Neural cell (in vitro differentiated cells): ENCODE data around the gene SMARCC2. TPM values are rescaled to one million over a fixed set of nuclear protein-coding genes. Genes with fewer than 3 reads are reported as not detected.

Experiments used
- H2AFZ ChIP-seq: fragments of 200-600, 300-800 bp; sonication (generic), shearing (Covaris generic); 2 replicates; pipeline ENCODE4 v1.6.0; 2014; ENCODE audit warnings: low read depth, mild to moderate bottlenecking, antibody characterized with exemption, low read length, moderate library complexity
- H3F3A ChIP-seq: fragments of 200-600 bp; shearing (Covaris generic); 2 replicates; pipeline ENCODE4 v1.6.1; 2016; ENCODE audit warnings: mild to moderate bottlenecking, moderate library complexity, mixed read lengths, antibody characterized with exemption, low read length; ENCODE audit not compliant: insufficient read depth, poor library complexity, severe bottlenecking
- H3K27ac ChIP-seq: fragments of 200-600, 300-800 bp; sonication (generic), shearing (Covaris generic); 2 replicates; pipeline ENCODE4 v1.5.1; 2014; ENCODE audit warnings: mild to moderate bottlenecking, low read length, moderate library complexity
- H3K27me3 ChIP-seq: fragments of 300-800, 200-600 bp; sonication (generic), shearing (Covaris generic); 2 replicates; pipeline ENCODE4 v1.6.0; 2014; ENCODE audit warnings: mild to moderate bottlenecking, low read depth, low read length, moderate library complexity; ENCODE audit not compliant: insufficient read depth
- H3K36me3 ChIP-seq: fragments of 300-800, 200-600 bp; sonication (generic), shearing (Covaris generic); 2 replicates; pipeline ENCODE4 v1.5.1; 2014; ENCODE audit warnings: mild to moderate bottlenecking, antibody characterized with exemption, low read length, moderate library complexity; ENCODE audit not compliant: insufficient read depth
- H3K4me2 ChIP-seq: fragments of 300-800, 200-600 bp; sonication (generic), shearing (Covaris generic); 2 replicates; pipeline ENCODE4 v1.6.0; 2014; ENCODE audit warnings: mild to moderate bottlenecking, low read length
- H3K4me3 ChIP-seq: fragments of 300-800, 200-600 bp; sonication (generic), shearing (Covaris generic); 2 replicates; pipeline ENCODE4 v1.5.1; 2014; ENCODE audit warnings: mild to moderate bottlenecking, low read length, moderate library complexity
- H3K79me2 ChIP-seq: fragments of 200-600 bp; shearing (Covaris generic); replicated peaks from 2 replicates; pipeline ENCODE4 v1.6.0; 2014; ENCODE audit warnings: mild to moderate bottlenecking, low read length, moderate library complexity; ENCODE audit not compliant: insufficient read depth
- H3K9ac ChIP-seq: fragments of 300-800, 200-600 bp; sonication (generic), shearing (Covaris generic); 2 replicates; pipeline ENCODE4 v1.6.1; 2016; ENCODE audit warnings: mild to moderate bottlenecking, low read length, mixed read lengths
- H3K9me2 ChIP-seq: fragments of 200-600 bp; shearing (Covaris generic); 2 replicates; pipeline ENCODE4 v1.6.1; 2016; ENCODE audit warnings: mild to moderate bottlenecking, low read length, mixed read lengths; ENCODE audit not compliant: insufficient read depth
- H3K9me3 ChIP-seq: fragments of 200-600, 300-800 bp; sonication (generic), shearing (Covaris generic); 2 replicates; pipeline ENCODE4 v1.6.1; 2016; ENCODE audit warnings: mild to moderate bottlenecking, mixed run types, low read length, moderate library complexity, mixed read lengths
- H4K20me1 ChIP-seq: fragments of 200-600 bp; shearing (Covaris generic); 2 replicates; pipeline ENCODE4 v1.6.1; 2016; ENCODE audit warnings: mild to moderate bottlenecking, mixed run types; ENCODE audit not compliant: insufficient read depth
- EP300 ChIP-seq: fragments of 450-650 bp; conservative IDR thresholded peaks from 2 replicates; pipeline ENCODE4 v1.6.1; 2014; ENCODE audit warnings: antibody characterized with exemption, mild to moderate bottlenecking, moderate library complexity; ENCODE audit not compliant: poor library complexity, severe bottlenecking
- EZH2 ChIP-seq: fragments of 200-600, 300-800 bp; shearing (Covaris generic), sonication (generic); IDR thresholded peaks from 2 replicates; pipeline ENCODE4 v1.6.1; 2014; ENCODE audit warnings: antibody characterized with exemption, low read length, borderline replicate concordance, mild to moderate bottlenecking; ENCODE audit not compliant: insufficient read depth, poor library complexity, severe bottlenecking
- MXI1 ChIP-seq: fragments of 450-650 bp; conservative IDR thresholded peaks from 2 replicates; pipeline ENCODE4 v1.6.1; 2014; ENCODE audit warnings: antibody characterized with exemption, mild to moderate bottlenecking; ENCODE audit not compliant: poor library complexity, severe bottlenecking
- POLR2AphosphoS5 ChIP-seq: IDR thresholded peaks from 2 replicates; pipeline ENCODE4 v1.6.1; 2012
- RAD21 ChIP-seq: fragments of 450-650 bp; conservative IDR thresholded peaks from 2 replicates; pipeline ENCODE4 v1.6.1; 2014; ENCODE audit warnings: antibody characterized with exemption, mild to moderate bottlenecking, moderate library complexity
- SMC3 ChIP-seq: fragments of 450-650 bp; conservative IDR thresholded peaks from 2 replicates; pipeline ENCODE4 v1.6.1; 2014; ENCODE audit warnings: antibody characterized with exemption, mild to moderate bottlenecking, moderate library complexity; ENCODE audit not compliant: poor library complexity
- TAF1 ChIP-seq: IDR thresholded peaks from 2 replicates; pipeline ENCODE4 v1.6.1; 2012; ENCODE audit warnings: low read depth
- polyA plus RNA-seq: library from polyadenylated mRNA; depleted of rRNA; stranded (reverse); fragments of >200 nt; gene quantifications from 2 replicates; pipeline ENCODE4 v1.2.3, GENCODE V29; 2014
- TF ChIP-seq, protein P1 (sequence below): IDR thresholded peaks from 2 replicates; pipeline ENCODE4 v1.6.1; 2012; ENCODE audit warnings: borderline replicate concordance
- TF ChIP-seq, protein P2 (sequence below): fragments of 450-650 bp; IDR thresholded peaks from 2 replicates; pipeline ENCODE4 v1.5.1; 2014; ENCODE audit warnings: antibody characterized with exemption, mild to moderate bottlenecking, moderate library complexity; ENCODE audit not compliant: poor library complexity, severe bottlenecking

Gene SMARCC2
- polyA plus RNA-seq, 1 donor from 2014 or later = 85.6 TPM

DNA sequence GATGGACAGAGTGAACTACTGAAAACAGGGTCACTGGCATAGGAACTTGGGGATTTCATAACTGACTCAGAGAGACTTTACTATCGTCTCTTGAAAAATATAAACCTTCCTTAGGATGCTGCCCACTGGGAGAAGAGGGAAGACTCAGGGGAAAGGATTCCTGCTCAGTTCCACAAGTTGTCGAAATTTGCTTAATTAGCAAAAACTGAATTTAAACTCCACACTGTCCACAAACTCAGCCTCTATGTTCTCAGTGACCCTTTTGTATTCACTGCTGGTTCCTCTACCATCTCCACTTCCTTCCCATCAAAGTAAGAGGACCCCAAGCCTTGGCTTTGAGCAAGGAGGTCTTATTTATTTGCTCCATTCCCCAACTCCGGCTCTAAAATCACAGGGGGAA is 44.1 kb downstream of the SMARCC2 start:
- Histone ChIP-seq H3K4me2 (no peak overlapping the region), H4K20me1 (no peaks in the 10 kb centered on the region), H3K4me3 (no peak overlapping the region), H3K36me3 (no peaks in the 10 kb centered on the region), H3K27me3 (no peaks in the 10 kb centered on the region), H3K27ac (no peak overlapping the region), H3K9ac (no peak overlapping the region), H3K9me3 (no peaks in the 10 kb centered on the region), H3F3A (no peaks in the 10 kb centered on the region), H3K9me2 (no peaks in the 10 kb centered on the region), H3K79me2 (no peaks in the 10 kb centered on the region), H2AFZ (no peak overlapping the region)
- TF ChIP-seq, protein P1, sequence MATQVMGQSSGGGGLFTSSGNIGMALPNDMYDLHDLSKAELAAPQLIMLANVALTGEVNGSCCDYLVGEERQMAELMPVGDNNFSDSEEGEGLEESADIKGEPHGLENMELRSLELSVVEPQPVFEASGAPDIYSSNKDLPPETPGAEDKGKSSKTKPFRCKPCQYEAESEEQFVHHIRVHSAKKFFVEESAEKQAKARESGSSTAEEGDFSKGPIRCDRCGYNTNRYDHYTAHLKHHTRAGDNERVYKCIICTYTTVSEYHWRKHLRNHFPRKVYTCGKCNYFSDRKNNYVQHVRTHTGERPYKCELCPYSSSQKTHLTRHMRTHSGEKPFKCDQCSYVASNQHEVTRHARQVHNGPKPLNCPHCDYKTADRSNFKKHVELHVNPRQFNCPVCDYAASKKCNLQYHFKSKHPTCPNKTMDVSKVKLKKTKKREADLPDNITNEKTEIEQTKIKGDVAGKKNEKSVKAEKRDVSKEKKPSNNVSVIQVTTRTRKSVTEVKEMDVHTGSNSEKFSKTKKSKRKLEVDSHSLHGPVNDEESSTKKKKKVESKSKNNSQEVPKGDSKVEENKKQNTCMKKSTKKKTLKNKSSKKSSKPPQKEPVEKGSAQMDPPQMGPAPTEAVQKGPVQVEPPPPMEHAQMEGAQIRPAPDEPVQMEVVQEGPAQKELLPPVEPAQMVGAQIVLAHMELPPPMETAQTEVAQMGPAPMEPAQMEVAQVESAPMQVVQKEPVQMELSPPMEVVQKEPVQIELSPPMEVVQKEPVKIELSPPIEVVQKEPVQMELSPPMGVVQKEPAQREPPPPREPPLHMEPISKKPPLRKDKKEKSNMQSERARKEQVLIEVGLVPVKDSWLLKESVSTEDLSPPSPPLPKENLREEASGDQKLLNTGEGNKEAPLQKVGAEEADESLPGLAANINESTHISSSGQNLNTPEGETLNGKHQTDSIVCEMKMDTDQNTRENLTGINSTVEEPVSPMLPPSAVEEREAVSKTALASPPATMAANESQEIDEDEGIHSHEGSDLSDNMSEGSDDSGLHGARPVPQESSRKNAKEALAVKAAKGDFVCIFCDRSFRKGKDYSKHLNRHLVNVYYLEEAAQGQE = no peak
- TF ChIP-seq MXI1 (no peak), EP300 (no peak), EZH2 (no peak), POLR2AphosphoS5 (no peak), RAD21 (no peak), TAF1 (no peak), SMC3 (no peak)
- TF ChIP-seq, protein P2, sequence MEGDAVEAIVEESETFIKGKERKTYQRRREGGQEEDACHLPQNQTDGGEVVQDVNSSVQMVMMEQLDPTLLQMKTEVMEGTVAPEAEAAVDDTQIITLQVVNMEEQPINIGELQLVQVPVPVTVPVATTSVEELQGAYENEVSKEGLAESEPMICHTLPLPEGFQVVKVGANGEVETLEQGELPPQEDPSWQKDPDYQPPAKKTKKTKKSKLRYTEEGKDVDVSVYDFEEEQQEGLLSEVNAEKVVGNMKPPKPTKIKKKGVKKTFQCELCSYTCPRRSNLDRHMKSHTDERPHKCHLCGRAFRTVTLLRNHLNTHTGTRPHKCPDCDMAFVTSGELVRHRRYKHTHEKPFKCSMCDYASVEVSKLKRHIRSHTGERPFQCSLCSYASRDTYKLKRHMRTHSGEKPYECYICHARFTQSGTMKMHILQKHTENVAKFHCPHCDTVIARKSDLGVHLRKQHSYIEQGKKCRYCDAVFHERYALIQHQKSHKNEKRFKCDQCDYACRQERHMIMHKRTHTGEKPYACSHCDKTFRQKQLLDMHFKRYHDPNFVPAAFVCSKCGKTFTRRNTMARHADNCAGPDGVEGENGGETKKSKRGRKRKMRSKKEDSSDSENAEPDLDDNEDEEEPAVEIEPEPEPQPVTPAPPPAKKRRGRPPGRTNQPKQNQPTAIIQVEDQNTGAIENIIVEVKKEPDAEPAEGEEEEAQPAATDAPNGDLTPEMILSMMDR = no peak

DNA sequence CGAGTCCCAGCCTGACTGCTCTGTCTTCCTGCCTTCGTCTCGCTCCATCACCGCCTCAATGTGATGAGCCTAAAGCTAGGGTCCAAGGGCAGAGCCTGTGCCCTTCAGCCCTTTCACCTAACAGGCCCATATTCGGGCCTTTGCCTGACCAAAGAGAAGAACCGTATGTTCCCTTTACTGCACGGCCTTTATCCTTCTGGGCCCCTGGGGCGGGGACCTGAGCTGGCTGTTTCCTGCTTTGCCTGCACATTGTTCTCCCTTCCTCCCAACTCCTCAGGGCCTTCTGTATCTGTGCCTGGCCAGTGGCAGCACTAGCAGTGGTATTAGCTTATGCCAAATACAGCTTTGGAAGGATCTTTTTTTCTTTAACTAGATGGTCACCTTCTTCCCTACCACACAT is 45.4 kb downstream of the SMARCC2 start:
- H3K79me2 ChIP-seq = no peaks in the 10 kb centered on the region
- no peak overlapping the region for H3K4me3 ChIP-seq
- no peak overlapping the region for H2AFZ ChIP-seq
- no peak overlapping the region for H3K4me2 ChIP-seq
- no peak overlapping the region for H3K9ac ChIP-seq
- H3K27ac ChIP-seq = no peak overlapping the region
- no peaks in the 10 kb centered on the region for H3K27me3 ChIP-seq
- H3K9me3 ChIP-seq = no peaks in the 10 kb centered on the region
- no peaks in the 10 kb centered on the region for H3K9me2 ChIP-seq
- no peaks in the 10 kb centered on the region for H3K36me3 ChIP-seq
- H3F3A ChIP-seq = no peaks in the 10 kb centered on the region
- no peak for TF ChIP-seq POLR2AphosphoS5
- no peaks in the 10 kb centered on the region for H4K20me1 ChIP-seq

DNA sequence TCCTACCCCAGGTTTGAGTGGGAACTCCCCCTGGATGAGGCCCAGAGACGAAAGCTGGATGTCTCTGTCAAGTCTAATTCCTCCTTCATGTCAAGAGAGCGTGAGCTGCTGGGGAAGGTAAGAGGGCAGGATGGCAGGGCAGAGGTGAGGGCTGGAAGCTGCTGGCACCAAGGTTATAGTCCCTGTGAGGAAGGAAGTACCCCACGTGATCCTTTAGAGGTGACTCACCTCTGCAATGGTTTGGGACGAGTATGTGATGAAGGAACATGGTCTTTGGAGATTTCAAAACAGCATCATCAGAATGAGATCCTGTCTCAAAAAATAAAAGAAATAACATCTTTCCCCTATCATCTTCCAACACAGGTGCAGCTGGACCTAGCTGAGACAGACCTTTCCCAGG is 46.1 kb downstream of the SMARCC2 start:
- no peak overlapping the region for H3K27ac ChIP-seq

More for the DNA sequence above, 46.1 kb downstream of the SMARCC2 start:
- Histone ChIP-seq H3K9me3 (no peaks in the 10 kb centered on the region), H3F3A (no peaks in the 10 kb centered on the region), H4K20me1 (no peaks in the 10 kb centered on the region), H2AFZ (no peak overlapping the region), H3K4me2 (no peak overlapping the region), H3K9ac (no peak overlapping the region), H3K9me2 (no peaks in the 10 kb centered on the region), H3K4me3 (no peak overlapping the region), H3K79me2 (no peaks in the 10 kb centered on the region), H3K27me3 (no peaks in the 10 kb centered on the region), H3K36me3 (no peaks in the 10 kb centered on the region)
- TF ChIP-seq EP300 (no peak), SMC3 (no peak), RAD21 (no peak), EZH2 (no peak), TAF1 (no peak), POLR2AphosphoS5 (no peak), MXI1 (no peak)
- TF ChIP-seq, protein P2 = no peak
- TF ChIP-seq, protein P1 = no peak
